Inferior parietal cortex (tissue), 1 donor: Measurements from ENCODE around the gene CGNL1.

ENCODE experiments used
- DNase-seq: peaks from one replicate; pipeline ENCODE4 v3.0.0-alpha.2; 2016; ENCODE audit errors: extremely low spot score

Gene CGNL1

GRCh38 chr15:57595011-57595866 is 218.9 kb downstream of the CGNL1 start:
- no peak for DNase-seq

GRCh38 chr15:57596301-57596855 is 220.1 kb downstream of the CGNL1 start:
- no peak for DNase-seq

GRCh38 chr15:57596978-57597377 is 220.7 kb downstream of the CGNL1 start:
- DNase-seq: no peak

- DNase-seq: no peak
Measured at GRCh38 chr15:57597431-57597830, 221.1 kb downstream of the CGNL1 start.

- DNase-seq: no peak
Measured at GRCh38 chr15:57598346-57598745, 222.0 kb downstream of the CGNL1 start.

- DNase-seq: no peak
Measured at GRCh38 chr15:57599296-57599810, 223.0 kb downstream of the CGNL1 start.

GRCh38 chr15:57600197-57600596 is 223.9 kb downstream of the CGNL1 start:
- no peak for DNase-seq
